ENCODE measurements around the gene KRTAP1-4.

GRCh38 chr17:41042953-41043352 is 13.0 kb upstream of the KRTAP1-4 start:
- TF ChIP-seq CTCF (conservative IDR thresholded peaks at IDR 0.05; ENCODE audit: low read depth, low read length) = no peak
- TF ChIP-seq EZH2 (IDR thresholded peaks at IDR 0.05; ENCODE audit: borderline replicate concordance, low read depth, low read length, poor library complexity, severe bottlenecking) = no peak
